Measurements from ENCODE around the gene DLG2. TPM values are rescaled to one million over a fixed set of nuclear protein-coding genes. Genes with fewer than 3 reads are reported as not detected.

The DLG2 gene
- total RNA-seq, 2 experiments from 2014 or later = 2.0 to 2.1 TPM

DNA sequence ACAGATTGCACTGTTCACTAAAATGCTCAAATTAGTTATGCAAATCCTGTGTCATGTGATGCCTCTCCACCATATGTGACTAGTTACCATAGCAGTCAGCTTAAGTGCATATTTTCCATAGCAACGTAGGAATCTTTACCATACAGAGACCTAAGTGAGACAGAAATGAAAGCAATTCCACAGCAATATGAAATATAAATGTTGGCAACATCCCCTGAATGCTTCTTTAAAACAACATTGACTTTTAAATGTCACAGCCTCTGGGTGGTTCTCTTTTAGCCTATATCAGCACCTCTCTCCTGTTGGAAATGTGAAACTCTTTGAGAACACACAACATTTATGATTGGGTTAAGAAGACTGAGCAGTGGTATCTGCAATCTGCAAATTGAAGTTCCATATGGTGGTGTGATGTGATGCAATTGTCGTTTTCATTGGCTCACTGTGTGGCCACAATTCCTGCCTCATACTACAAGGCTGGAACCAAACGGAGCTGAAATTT, 814.6 kb downstream of the DLG2 start:
- Mint-ChIP-seq H3K27ac (no peak overlapping the region), H3K4me1 (ENCODE audit: low read depth) (no peaks in the 10 kb centered on the region), H3K27me3 (no peaks in the 10 kb centered on the region), H3K4me3 (no peak overlapping the region), H3K9me3 (peaks cover 14% of the 10 kb centered on the region), H3K36me3 (ENCODE audit: low read depth) (no peaks in the 10 kb centered on the region)
- TF ChIP-seq, protein P1, sequence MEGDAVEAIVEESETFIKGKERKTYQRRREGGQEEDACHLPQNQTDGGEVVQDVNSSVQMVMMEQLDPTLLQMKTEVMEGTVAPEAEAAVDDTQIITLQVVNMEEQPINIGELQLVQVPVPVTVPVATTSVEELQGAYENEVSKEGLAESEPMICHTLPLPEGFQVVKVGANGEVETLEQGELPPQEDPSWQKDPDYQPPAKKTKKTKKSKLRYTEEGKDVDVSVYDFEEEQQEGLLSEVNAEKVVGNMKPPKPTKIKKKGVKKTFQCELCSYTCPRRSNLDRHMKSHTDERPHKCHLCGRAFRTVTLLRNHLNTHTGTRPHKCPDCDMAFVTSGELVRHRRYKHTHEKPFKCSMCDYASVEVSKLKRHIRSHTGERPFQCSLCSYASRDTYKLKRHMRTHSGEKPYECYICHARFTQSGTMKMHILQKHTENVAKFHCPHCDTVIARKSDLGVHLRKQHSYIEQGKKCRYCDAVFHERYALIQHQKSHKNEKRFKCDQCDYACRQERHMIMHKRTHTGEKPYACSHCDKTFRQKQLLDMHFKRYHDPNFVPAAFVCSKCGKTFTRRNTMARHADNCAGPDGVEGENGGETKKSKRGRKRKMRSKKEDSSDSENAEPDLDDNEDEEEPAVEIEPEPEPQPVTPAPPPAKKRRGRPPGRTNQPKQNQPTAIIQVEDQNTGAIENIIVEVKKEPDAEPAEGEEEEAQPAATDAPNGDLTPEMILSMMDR (IDR thresholded peaks at IDR 0.05) = no peak
- intact Hi-C loops (cut with DNase I, micrococcal nuclease) = no loop called here
- H3K9me3 ChIP-seq (ENCODE audit: control insufficient read depth in 1 of 2, insufficient read depth in 1 of 2, low read length in 2 of 2) = peaks cover 0 to 13% of the 10 kb centered on the region in 2 experiments
- ATAC-seq (ENCODE audit: poor library complexity) (no peak), DNase-seq (no peak)
- POLR2A ChIA-PET = no interaction called here
- no peak overlapping the region for H3K27ac ChIP-seq (ENCODE audit: low read depth in 1 of 2, low read length in 2 of 2)
- CTCF ChIA-PET = no interaction called here
- H3K27me3 ChIP-seq (ENCODE audit: control insufficient read depth in 1 of 2, insufficient read depth in 2 of 2, low read length in 2 of 2) = no peaks in the 10 kb centered on the region
- H3K4me3 ChIP-seq (ENCODE audit: low read length) = no peak overlapping the region
- H3K36me3 ChIP-seq (ENCODE audit: insufficient read depth, low read length) = no peaks in the 10 kb centered on the region
- H3K4me1 ChIP-seq (ENCODE audit: insufficient read depth, low read length) = no peaks in the 10 kb centered on the region

DNA sequence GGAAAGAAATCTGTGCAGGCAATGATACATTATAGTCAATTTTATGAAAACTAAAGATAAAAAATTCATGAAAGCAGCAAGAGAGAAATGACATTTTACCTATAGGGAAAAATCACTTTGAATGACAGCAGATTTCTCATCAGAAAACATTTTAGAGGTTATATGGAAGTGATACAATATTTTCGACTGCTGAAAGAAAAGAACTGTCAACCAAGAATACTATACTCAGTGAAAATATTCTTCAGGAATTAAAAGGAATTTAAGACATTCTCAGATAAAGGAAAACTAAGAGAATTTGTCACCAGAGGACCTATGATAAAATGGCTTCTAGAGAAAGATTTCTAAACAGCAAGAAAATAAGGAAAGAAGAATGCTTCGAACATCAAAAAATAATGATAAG, 820.8 kb downstream of the DLG2 start:
- peaks cover 11% of the 10 kb centered on the region for H3K9me3 Mint-ChIP-seq

DNA sequence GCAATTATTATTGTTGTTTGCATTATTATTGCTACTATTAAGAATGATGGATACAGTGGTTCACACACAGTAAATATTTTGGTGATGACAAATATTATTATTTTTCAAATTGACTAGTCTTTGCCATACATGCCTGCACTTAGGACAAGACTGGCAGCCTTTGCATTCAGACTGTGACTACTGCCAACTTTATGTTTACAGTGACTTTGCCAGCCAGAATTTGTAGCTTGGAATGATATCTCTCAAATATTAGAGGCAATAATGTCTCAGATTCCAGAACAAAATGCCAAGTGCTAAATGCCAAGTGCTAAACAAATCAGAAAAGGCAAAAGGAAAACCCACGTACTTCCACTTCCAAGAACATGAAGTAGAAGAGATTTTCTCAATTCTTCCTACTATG, 823.1 kb downstream of the DLG2 start:
- POLR2A ChIA-PET = no interaction called here
- CTCF ChIA-PET = no interaction called here

More for the DNA sequence above, 820.8 kb downstream of the DLG2 start:
- Histone ChIP-seq H3K4me1 (ENCODE audit: insufficient read depth, low read length) (no peaks in the 10 kb centered on the region), H3K4me3 (ENCODE audit: low read length) (no peak overlapping the region), H3K36me3 (ENCODE audit: insufficient read depth, low read length) (no peaks in the 10 kb centered on the region), H3K9me3 (ENCODE audit: control insufficient read depth in 1 of 2, insufficient read depth in 1 of 2, low read length in 2 of 2) (peaks cover 9 to 31% of the 10 kb centered on the region in 2 experiments), H3K27ac (ENCODE audit: low read depth in 1 of 2, low read length in 2 of 2) (no peak overlapping the region), H3K27me3 (ENCODE audit: control insufficient read depth in 1 of 2, insufficient read depth in 2 of 2, low read length in 2 of 2) (no peaks in the 10 kb centered on the region)
- H3K4me3 Mint-ChIP-seq = no peak overlapping the region
- intact Hi-C loops (cut with DNase I, micrococcal nuclease) = no loop called here
- TF ChIP-seq, protein P1 (IDR thresholded peaks at IDR 0.05) = no peak
- no peak overlapping the region for H3K27ac Mint-ChIP-seq
- DNase-seq (no peak), ATAC-seq (ENCODE audit: poor library complexity) (no peak)
- H3K36me3 Mint-ChIP-seq (ENCODE audit: low read depth) = no peaks in the 10 kb centered on the region
- no peaks in the 10 kb centered on the region for H3K27me3 Mint-ChIP-seq
- no peaks in the 10 kb centered on the region for H3K4me1 Mint-ChIP-seq (ENCODE audit: low read depth)
- POLR2A ChIA-PET = no interaction called here
- CTCF ChIA-PET = no interaction called here

More for the DNA sequence above, 823.1 kb downstream of the DLG2 start:
- DNase-seq = no peak
- H3K36me3 ChIP-seq (ENCODE audit: insufficient read depth, low read length) = no peaks in the 10 kb centered on the region
- peaks cover 13 to 31% of the 10 kb centered on the region in 2 experiments for H3K9me3 ChIP-seq (ENCODE audit: control insufficient read depth in 1 of 2, insufficient read depth in 1 of 2, low read length in 2 of 2)
- H3K27me3 Mint-ChIP-seq = no peaks in the 10 kb centered on the region
- no peaks in the 10 kb centered on the region for H3K4me1 Mint-ChIP-seq (ENCODE audit: low read depth)
- TF ChIP-seq, protein P1 (IDR thresholded peaks at IDR 0.05) = no peak
- H3K27ac ChIP-seq (ENCODE audit: low read depth in 1 of 2, low read length in 2 of 2) = no peak overlapping the region
- no peak overlapping the region for H3K27ac Mint-ChIP-seq
- no peak overlapping the region for H3K4me3 ChIP-seq (ENCODE audit: low read length)
- intact Hi-C loops (cut with DNase I, micrococcal nuclease) = no loop called here
- H3K4me3 Mint-ChIP-seq = no peak overlapping the region
- no peaks in the 10 kb centered on the region for H3K27me3 ChIP-seq (ENCODE audit: control insufficient read depth in 1 of 2, insufficient read depth in 2 of 2, low read length in 2 of 2)
- no peak for ATAC-seq (ENCODE audit: poor library complexity)
- peaks cover 11% of the 10 kb centered on the region for H3K9me3 Mint-ChIP-seq
- H3K36me3 Mint-ChIP-seq (ENCODE audit: low read depth) = no peaks in the 10 kb centered on the region
- H3K4me1 ChIP-seq (ENCODE audit: insufficient read depth, low read length) = no peaks in the 10 kb centered on the region
